Measurements from ENCODE around the gene CCDC71.

- TF ChIP-seq, protein P1, sequence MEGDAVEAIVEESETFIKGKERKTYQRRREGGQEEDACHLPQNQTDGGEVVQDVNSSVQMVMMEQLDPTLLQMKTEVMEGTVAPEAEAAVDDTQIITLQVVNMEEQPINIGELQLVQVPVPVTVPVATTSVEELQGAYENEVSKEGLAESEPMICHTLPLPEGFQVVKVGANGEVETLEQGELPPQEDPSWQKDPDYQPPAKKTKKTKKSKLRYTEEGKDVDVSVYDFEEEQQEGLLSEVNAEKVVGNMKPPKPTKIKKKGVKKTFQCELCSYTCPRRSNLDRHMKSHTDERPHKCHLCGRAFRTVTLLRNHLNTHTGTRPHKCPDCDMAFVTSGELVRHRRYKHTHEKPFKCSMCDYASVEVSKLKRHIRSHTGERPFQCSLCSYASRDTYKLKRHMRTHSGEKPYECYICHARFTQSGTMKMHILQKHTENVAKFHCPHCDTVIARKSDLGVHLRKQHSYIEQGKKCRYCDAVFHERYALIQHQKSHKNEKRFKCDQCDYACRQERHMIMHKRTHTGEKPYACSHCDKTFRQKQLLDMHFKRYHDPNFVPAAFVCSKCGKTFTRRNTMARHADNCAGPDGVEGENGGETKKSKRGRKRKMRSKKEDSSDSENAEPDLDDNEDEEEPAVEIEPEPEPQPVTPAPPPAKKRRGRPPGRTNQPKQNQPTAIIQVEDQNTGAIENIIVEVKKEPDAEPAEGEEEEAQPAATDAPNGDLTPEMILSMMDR (IDR thresholded peaks at IDR 0.05): no peak
- TF ChIP-seq POLR2A (IDR thresholded peaks at IDR 0.05) (no peak), POLR2AphosphoS5 (IDR thresholded peaks at IDR 0.05) (no peak)
Observed at GRCh38 chr3:49213541-49213943, 47.4 kb upstream of the CCDC71 start.
